Measurements from ENCODE around the gene CAVIN1.
"Not testable (repeated sequence)": the region's sequence is repeated elsewhere in the genome, so short reads cannot be mapped to it uniquely, and the experiment has no call there.

Gene CAVIN1

GRCh38 chr17:42422958-42423712, at the start of gene CAVIN1:
TSS of gene CAVIN1 (minus strand) at chr17:42423256. CDS start at chr17:42423097, 159 bp downstream.
- no peak for DNase-seq

- DNase-seq = no peak
Observed at GRCh38 chr17:42467889-42468288, 44.8 kb upstream of the CAVIN1 start.

GRCh38 chr17:42463976-42464400, 40.9 kb upstream of the CAVIN1 start:
- DNase-seq = no peak

GRCh38 chr17:42460371-42460770, 37.3 kb upstream of the CAVIN1 start:
- DNase-seq = no peak

GRCh38 chr17:42459801-42460281, 36.8 kb upstream of the CAVIN1 start:
- DNase-seq = no peak

- no peak for DNase-seq
Observed at GRCh38 chr17:42459256-42459800, 36.3 kb upstream of the CAVIN1 start.

- peak; percentile 84 for DNase-seq
Observed at GRCh38 chr17:42458497-42459255, 35.6 kb upstream of the CAVIN1 start, which contains the start of gene ATP6V0A1. TSS of gene ATP6V0A1 (plus strand) at chr17:42458878. CDS start at chr17:42460895, 2,017 bp downstream.

GRCh38 chr17:42457107-42457792, 34.2 kb upstream of the CAVIN1 start:
- DNase-seq = no peak

- no peak for DNase-seq
Observed at GRCh38 chr17:42456223-42457106, 33.4 kb upstream of the CAVIN1 start.

- not testable (repeated sequence) for DNase-seq
Observed at GRCh38 chr17:42454987-42455386, 31.9 kb upstream of the CAVIN1 start.

GRCh38 chr17:42453439-42453838, 30.4 kb upstream of the CAVIN1 start:
- no peak for DNase-seq

GRCh38 chr17:42451270-42451669, 28.2 kb upstream of the CAVIN1 start:
- DNase-seq = not testable (repeated sequence)

- DNase-seq = not testable (repeated sequence)
Observed at GRCh38 chr17:42449838-42450237, 26.8 kb upstream of the CAVIN1 start.

- DNase-seq = not testable (repeated sequence)
Observed at GRCh38 chr17:42449176-42449575, 26.1 kb upstream of the CAVIN1 start.

GRCh38 chr17:42442196-42442565, 19.1 kb upstream of the CAVIN1 start:
- no peak for DNase-seq

GRCh38 chr17:42441371-42442195, 18.5 kb upstream of the CAVIN1 start:
- DNase-seq = no peak

- DNase-seq = no peak
Observed at GRCh38 chr17:42438600-42439567, 15.8 kb upstream of the CAVIN1 start.

- DNase-seq = no peak
Observed at GRCh38 chr17:42436391-42436790, 13.3 kb upstream of the CAVIN1 start.

GRCh38 chr17:42431758-42432161, 8.7 kb upstream of the CAVIN1 start:
- no peak for DNase-seq
